Activated CD4-positive, CD25-positive, alpha-beta regulatory T cell treated with anti-CD3 and anti-CD28 coated beads, Interleukin-2, amount 50 U/mL, for 16 hours (primary cell): ENCODE results near the gene ITIH2.
"Not testable (repeated sequence)": the region's sequence is repeated elsewhere in the genome, so short reads cannot be mapped to it uniquely, and the experiment has no call there.

Experiments
- DNase-seq: peaks from one replicate; pipeline ENCODE4 v3.0.0-alpha.2; 2020; ENCODE audit warnings: low read depth, low spot score

Gene ITIH2

GRCh38 chr10:7693194-7693593, 9.9 kb upstream of the ITIH2 start:
- DNase-seq: not testable (repeated sequence)

- no peak for DNase-seq
These were observed 6.6 kb upstream of the ITIH2 start for GRCh38 chr10:7696545-7696944.

GRCh38 chr10:7697426-7697825, 5.7 kb upstream of the ITIH2 start:
- no peak for DNase-seq

GRCh38 chr10:7700577-7701125, 2.5 kb upstream of the ITIH2 start:
- DNase-seq: no peak

- no peak for DNase-seq
These were observed 1.9 kb upstream of the ITIH2 start for GRCh38 chr10:7701158-7701742.

GRCh38 chr10:7702288-7702812, 766 bp upstream of the ITIH2 start:
- no peak for DNase-seq

- DNase-seq: no peak
These were observed 1.2 kb downstream of the ITIH2 start for GRCh38 chr10:7704071-7705016.

- no peak for DNase-seq
These were observed 2.2 kb downstream of the ITIH2 start for GRCh38 chr10:7705341-7705740.

GRCh38 chr10:7706534-7707073, 3.5 kb downstream of the ITIH2 start:
- DNase-seq: no peak

GRCh38 chr10:7707102-7707501, 4.0 kb downstream of the ITIH2 start:
- no peak for DNase-seq

- no peak for DNase-seq
These were observed 4.9 kb downstream of the ITIH2 start for GRCh38 chr10:7707858-7708622.

GRCh38 chr10:7708832-7709231, 5.7 kb downstream of the ITIH2 start:
- DNase-seq: no peak

GRCh38 chr10:7710446-7710845, 7.3 kb downstream of the ITIH2 start:
- DNase-seq: no peak

GRCh38 chr10:7711075-7711474, 8.0 kb downstream of the ITIH2 start:
- not testable (repeated sequence) for DNase-seq

GRCh38 chr10:7715515-7715914, 12.4 kb downstream of the ITIH2 start:
- DNase-seq: no peak

GRCh38 chr10:7717767-7718166, 14.7 kb downstream of the ITIH2 start:
- no peak for DNase-seq

- no peak for DNase-seq
These were observed 15.6 kb downstream of the ITIH2 start for GRCh38 chr10:7718685-7719084.

- no peak for DNase-seq
These were observed 17.4 kb downstream of the ITIH2 start for GRCh38 chr10:7720478-7720877.

GRCh38 chr10:7722927-7723529, 19.9 kb downstream of the ITIH2 start:
- DNase-seq: no peak

- DNase-seq: no peak
These were observed 31.7 kb downstream of the ITIH2 start for GRCh38 chr10:7734821-7735220.
